Neural progenitor cell (in vitro differentiated cells): ENCODE data around the gene ZNF423. TPM values are rescaled to one million over a fixed set of nuclear protein-coding genes. Genes with fewer than 3 reads are reported as not detected.
A peak's percentile ranks its signal among the peaks of the same experiment; 100 is the strongest.

Source experiments
- DNase-seq: peaks from one replicate; pipeline ENCODE4 v3.0.0-alpha.2; 2016; ENCODE audit warnings: low spot score
- H2AFZ ChIP-seq: fragments of 200-600 bp; sonication (generic); replicated peaks from 2 replicates; pipeline ENCODE4 v1.6.1; 2016; ENCODE audit warnings: antibody characterized with exemption
- H3F3A ChIP-seq: fragments of 200-600 bp; sonication (generic); 2 replicates; pipeline ENCODE4 v1.6.1; 2016; ENCODE audit warnings: antibody characterized with exemption, low read depth
- H3K27ac ChIP-seq: fragments of 200-600 bp; sonication (generic); 2 replicates; pipeline ENCODE4 v1.5.1; 2016; ENCODE audit warnings: mild to moderate bottlenecking
- H3K27me3 ChIP-seq: fragments of 200-600 bp; sonication (generic); 2 replicates; pipeline ENCODE4 v1.6.1; 2016; ENCODE audit warnings: mild to moderate bottlenecking, moderate library complexity
- H3K36me3 ChIP-seq: fragments of 200-600 bp; sonication (generic); 2 replicates; pipeline ENCODE4 v1.5.1; 2016
- H3K4me1 ChIP-seq: fragments of 200-600 bp; sonication (generic); 2 replicates; pipeline ENCODE4 v1.6.1; 2016; ENCODE audit warnings: mixed run types
- H3K4me2 ChIP-seq: fragments of 200-600 bp; sonication (generic); 2 replicates; pipeline ENCODE4 v1.6.1; 2016
- H3K4me3 ChIP-seq: fragments of 200-600 bp; sonication (generic); 2 replicates; pipeline ENCODE4 v1.5.1; 2016
- H3K79me2 ChIP-seq: fragments of 200-600 bp; sonication (generic); 2 replicates; pipeline ENCODE4 v1.6.1; 2016; ENCODE audit warnings: low read depth
- H3K9ac ChIP-seq: fragments of 200-600 bp; sonication (generic); 2 replicates; pipeline ENCODE4 v1.6.1; 2016
- H3K9me3 ChIP-seq: fragments of 200-600 bp; sonication (generic); 2 replicates; pipeline ENCODE4 v1.5.1; 2016; ENCODE audit warnings: low read depth
- H4K20me1 ChIP-seq: fragments of 200-600 bp; sonication (generic); 2 replicates; pipeline ENCODE4 v1.6.1; 2016; ENCODE audit warnings: low read depth
- H3K27ac Mint-ChIP-seq: 3 replicates; pipeline ENCODE4 v1.8.0; 2021; ENCODE audit warnings: mixed read lengths
- H3K27me3 Mint-ChIP-seq: 2 replicates; pipeline ENCODE4 v1.8.0; 2022; ENCODE audit warnings: low read depth, mild to moderate bottlenecking, inconsistent platforms, moderate library complexity, mixed read lengths; ENCODE audit not compliant: insufficient read depth
- H3K36me3 Mint-ChIP-seq: 3 replicates; pipeline ENCODE4 v1.8.0; 2021; ENCODE audit warnings: mixed read lengths
- H3K4me1 Mint-ChIP-seq: 3 replicates; pipeline ENCODE4 v1.8.0; 2021; ENCODE audit warnings: mixed read lengths
- H3K4me3 Mint-ChIP-seq: 3 replicates; pipeline ENCODE4 v1.8.0; 2021; ENCODE audit warnings: mild to moderate bottlenecking, moderate library complexity, mixed read lengths
- H3K9me3 Mint-ChIP-seq: 3 replicates; pipeline ENCODE4 v1.8.0; 2020; ENCODE audit warnings: mixed read lengths
- EZH2 ChIP-seq: fragments of 200-600 bp; sonication (generic); IDR thresholded peaks from 2 replicates; pipeline ENCODE4 v1.6.1; 2017; ENCODE audit warnings: antibody characterized with exemption, mild to moderate bottlenecking, moderate library complexity
- EZH2phosphoT487 ChIP-seq: fragments of 200-600 bp; sonication (generic); IDR thresholded peaks from 2 replicates; pipeline ENCODE4 v1.6.1; 2017; ENCODE audit warnings: antibody characterized with exemption
- total RNA-seq: library from RNA; depleted of rRNA; stranded (reverse); fragments of >200 nt; gene quantifications from 2 replicates; pipeline ENCODE4 v1.2.3, GENCODE V29; 2015; ENCODE audit warnings: low replicate concordance
- TF ChIP-seq, protein P1 (sequence below): fragments of 200-600 bp; sonication (generic); IDR thresholded peaks from 2 replicates; pipeline ENCODE4 v1.5.1; 2017; ENCODE audit warnings: antibody characterized with exemption, mild to moderate bottlenecking

Gene ZNF423
- total RNA-seq, 1 donor from 2014 or later: 21.9 TPM

DNA sequence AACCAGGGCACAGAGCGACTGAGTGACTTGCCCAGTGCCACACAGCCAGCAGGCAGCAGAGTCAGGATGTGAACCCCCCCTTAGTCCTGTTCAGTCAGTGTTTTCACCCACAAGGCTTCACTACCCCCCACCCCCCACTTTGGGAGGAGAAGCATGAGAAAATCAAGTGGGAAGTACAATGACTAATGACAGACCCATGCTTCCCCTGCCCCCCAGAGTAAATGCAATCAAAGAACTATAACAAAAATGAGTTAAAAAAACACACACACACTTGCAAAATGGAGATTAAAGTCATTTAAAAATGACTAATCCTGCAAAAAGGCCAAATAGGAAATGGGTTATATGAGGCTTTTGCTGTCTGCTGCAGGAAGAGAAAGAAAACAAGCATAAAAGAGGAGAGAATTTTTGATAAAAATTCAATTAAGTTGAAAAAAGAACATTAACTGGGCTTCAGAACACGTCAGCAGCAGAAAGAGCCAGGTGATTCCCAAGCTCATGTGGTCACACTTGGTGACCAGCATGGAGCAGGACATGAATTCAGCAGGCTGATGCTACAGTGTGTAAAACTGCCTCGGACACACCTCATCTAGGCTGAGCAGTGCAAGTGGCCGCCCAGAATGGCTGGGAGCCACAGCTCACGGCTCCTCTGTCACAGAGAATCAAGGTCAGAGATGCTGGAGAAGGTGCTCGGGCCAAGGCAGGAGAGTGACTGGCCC, 212.3 kb downstream of the ZNF423 start:
- H3K4me1 Mint-ChIP-seq: peaks cover 54% of the 10 kb centered on the region
- peaks cover 29% of the 10 kb centered on the region for H3K4me1 ChIP-seq
- H3K9me3 Mint-ChIP-seq: peaks cover 19% of the 10 kb centered on the region
- peaks cover 6% of the 10 kb centered on the region for H3K9me3 ChIP-seq
- H3K27ac Mint-ChIP-seq: no peak overlapping the region
- peaks cover 5% of the 10 kb centered on the region for H3K36me3 ChIP-seq
- peak overlapping the region; percentile 10 for H3K4me3 Mint-ChIP-seq
- peaks cover 56% of the 10 kb centered on the region for H4K20me1 ChIP-seq
- TF ChIP-seq, protein P1, sequence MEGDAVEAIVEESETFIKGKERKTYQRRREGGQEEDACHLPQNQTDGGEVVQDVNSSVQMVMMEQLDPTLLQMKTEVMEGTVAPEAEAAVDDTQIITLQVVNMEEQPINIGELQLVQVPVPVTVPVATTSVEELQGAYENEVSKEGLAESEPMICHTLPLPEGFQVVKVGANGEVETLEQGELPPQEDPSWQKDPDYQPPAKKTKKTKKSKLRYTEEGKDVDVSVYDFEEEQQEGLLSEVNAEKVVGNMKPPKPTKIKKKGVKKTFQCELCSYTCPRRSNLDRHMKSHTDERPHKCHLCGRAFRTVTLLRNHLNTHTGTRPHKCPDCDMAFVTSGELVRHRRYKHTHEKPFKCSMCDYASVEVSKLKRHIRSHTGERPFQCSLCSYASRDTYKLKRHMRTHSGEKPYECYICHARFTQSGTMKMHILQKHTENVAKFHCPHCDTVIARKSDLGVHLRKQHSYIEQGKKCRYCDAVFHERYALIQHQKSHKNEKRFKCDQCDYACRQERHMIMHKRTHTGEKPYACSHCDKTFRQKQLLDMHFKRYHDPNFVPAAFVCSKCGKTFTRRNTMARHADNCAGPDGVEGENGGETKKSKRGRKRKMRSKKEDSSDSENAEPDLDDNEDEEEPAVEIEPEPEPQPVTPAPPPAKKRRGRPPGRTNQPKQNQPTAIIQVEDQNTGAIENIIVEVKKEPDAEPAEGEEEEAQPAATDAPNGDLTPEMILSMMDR: no peak
- TF ChIP-seq EZH2phosphoT487 (no peak), EZH2 (no peak)
- peaks cover 21% of the 10 kb centered on the region for H3F3A ChIP-seq
- H3K27ac ChIP-seq: no peak overlapping the region
- peaks cover 19% of the 10 kb centered on the region for H3K36me3 Mint-ChIP-seq
- no peak for DNase-seq
- no peak overlapping the region for H3K9ac ChIP-seq
- H3K79me2 ChIP-seq: peaks cover 18% of the 10 kb centered on the region
- H3K27me3 ChIP-seq: no peaks in the 10 kb centered on the region
- H2AFZ ChIP-seq: no peak overlapping the region
- no peak overlapping the region for H3K4me2 ChIP-seq
- no peak overlapping the region for H3K4me3 ChIP-seq
- peaks cover 8% of the 10 kb centered on the region for H3K27me3 Mint-ChIP-seq

DNA sequence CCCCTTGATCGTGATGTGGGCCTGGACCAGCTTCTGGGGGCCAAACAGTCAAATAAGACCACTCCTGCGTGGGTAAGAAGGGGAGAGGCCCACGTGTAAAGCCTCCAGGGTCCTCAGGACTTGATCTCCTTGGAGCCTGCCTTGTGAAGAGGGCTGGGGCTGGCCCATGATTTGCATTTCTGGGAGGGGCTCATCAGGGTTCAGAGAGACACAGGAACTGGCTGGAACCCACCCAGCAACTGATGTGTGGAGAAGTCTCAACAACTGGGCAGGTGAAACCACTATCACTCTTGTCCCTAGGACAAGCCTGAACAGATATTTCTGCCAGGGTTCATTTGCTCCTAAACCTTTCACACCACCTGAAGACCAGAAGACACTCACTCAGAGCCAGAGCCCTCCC, 214.7 kb downstream of the ZNF423 start:
- no peak overlapping the region for H3K9ac ChIP-seq
- Mint-ChIP-seq H3K27me3 (peaks cover 8% of the 10 kb centered on the region), H3K36me3 (peaks cover 22% of the 10 kb centered on the region), H3K9me3 (peaks cover 5% of the 10 kb centered on the region), H3K4me1 (peaks cover 68% of the 10 kb centered on the region), H3K4me3 (peak overlapping the region; percentile 18), H3K27ac (no peak overlapping the region)
- H3K4me1 ChIP-seq: peaks cover 29% of the 10 kb centered on the region
- H3K27ac ChIP-seq: no peak overlapping the region
- peak overlapping the region; percentile 63 for H3K4me2 ChIP-seq
- H3K36me3 ChIP-seq: no peaks in the 10 kb centered on the region
- no peak overlapping the region for H2AFZ ChIP-seq
- DNase-seq: no peak
- no peaks in the 10 kb centered on the region for H3K9me3 ChIP-seq
- peaks cover 18% of the 10 kb centered on the region for H3K79me2 ChIP-seq
- TF ChIP-seq, protein P1: no peak
- TF ChIP-seq EZH2: no peak
- TF ChIP-seq EZH2phosphoT487: no peak
- H3K4me3 ChIP-seq: no peak overlapping the region
- H3F3A ChIP-seq: peaks cover 21% of the 10 kb centered on the region
- peaks cover 79% of the 10 kb centered on the region for H4K20me1 ChIP-seq
- no peaks in the 10 kb centered on the region for H3K27me3 ChIP-seq

DNA sequence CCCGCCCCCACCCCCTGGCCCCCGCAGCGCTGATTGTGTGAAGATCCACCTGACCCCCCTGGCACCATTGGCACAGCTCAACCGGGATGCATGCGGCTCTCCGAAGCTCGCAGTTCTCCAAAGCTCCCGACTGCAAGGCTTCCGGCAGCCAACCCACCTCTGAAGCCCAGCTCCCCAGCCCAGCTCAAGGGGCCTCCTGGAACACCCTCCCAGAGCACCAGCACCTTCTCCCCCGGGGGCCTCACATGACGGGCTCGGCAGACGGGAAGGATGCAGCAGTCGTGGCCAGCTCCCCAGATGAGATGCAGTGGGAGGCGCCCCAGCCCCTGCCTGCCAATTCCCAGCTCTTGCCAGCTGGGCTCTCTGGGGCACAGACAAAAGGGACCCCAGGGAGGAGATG, 215.3 kb downstream of the ZNF423 start:
- Mint-ChIP-seq H3K27me3 (peaks cover 8% of the 10 kb centered on the region), H3K27ac (no peak overlapping the region), H3K9me3 (no peaks in the 10 kb centered on the region), H3K4me3 (no peak overlapping the region), H3K36me3 (peaks cover 19% of the 10 kb centered on the region), H3K4me1 (peaks cover 68% of the 10 kb centered on the region)
- peaks cover 84% of the 10 kb centered on the region for H4K20me1 ChIP-seq
- TF ChIP-seq, protein P1: no peak
- TF ChIP-seq EZH2 (no peak), EZH2phosphoT487 (no peak)
- no peaks in the 10 kb centered on the region for H3K27me3 ChIP-seq
- H3F3A ChIP-seq: peaks cover 21% of the 10 kb centered on the region
- H3K4me2 ChIP-seq: peak overlapping the region; percentile 63
- H3K79me2 ChIP-seq: peaks cover 18% of the 10 kb centered on the region
- no peaks in the 10 kb centered on the region for H3K9me3 ChIP-seq
- no peak overlapping the region for H2AFZ ChIP-seq
- DNase-seq: no peak
- no peak overlapping the region for H3K4me3 ChIP-seq
- peaks cover 29% of the 10 kb centered on the region for H3K4me1 ChIP-seq
- no peak overlapping the region for H3K9ac ChIP-seq
- H3K27ac ChIP-seq: no peak overlapping the region
- no peaks in the 10 kb centered on the region for H3K36me3 ChIP-seq
